Esophagus squamous epithelium (tissue), 5 donors: Measurements from ENCODE around the gene RASGRP1. TPM values are rescaled to one million over a fixed set of nuclear protein-coding genes. Genes with fewer than 3 reads are reported as not detected.
A peak's percentile ranks its signal among the peaks of the same experiment; 100 is the strongest.

Experiments used
- DNase-seq: peaks from one replicate; lab custom pipeline; 2025; lab: John Stamatoyannopoulos, UW
- H3K27ac ChIP-seq, 4 donors: fragments of 200-600 bp; sonication (generic); one replicate each; pipeline ENCODE4 v1.5.1; 2016 to 2019; ENCODE audit warnings: mild to moderate bottlenecking in 1 of 4
- H3K27me3 ChIP-seq, 4 donors: fragments of 200-600 bp; sonication (generic); 1 replicate in 3 of 4; 2 replicates in 1 of 4; pipeline versions ENCODE4 v1.5.1 to v1.6.0; 2017 to 2021; ENCODE audit warnings: antibody characterized with exemption in 1 of 4
- H3K36me3 ChIP-seq, 3 donors: fragments of 200-600 bp; sonication (generic); one replicate each; pipeline ENCODE4 v1.5.1; 2016 to 2019
- H3K4me1 ChIP-seq, 3 donors: fragments of 200-600 bp; sonication (generic); one replicate each; pipeline ENCODE4 v1.5.1; 2017 to 2019
- H3K4me3 ChIP-seq, 4 donors: fragments of 200-600 bp; sonication (generic); 1 replicate in 3 of 4; 2 replicates in 1 of 4; pipeline ENCODE4 v1.5.1; 2016 to 2019; ENCODE audit warnings: mild to moderate bottlenecking in 2 of 4, moderate library complexity in 1 of 4
- H3K9me3 ChIP-seq, 3 donors: fragments of 200-600 bp; sonication (generic); one replicate each; pipeline ENCODE4 v1.5.1; 2016 to 2019
- POLR2A ChIP-seq, 4 donors: fragments of 450-650 bp; IDR thresholded peaks; one replicate each; pipeline ENCODE4 v1.6.1; 2017; ENCODE audit warnings: antibody characterized with exemption in 4 of 4, mild to moderate bottlenecking in 4 of 4, moderate library complexity in 3 of 4
- WGBS, 2 donors: methylation state at CpG; one replicate each; pipeline ENCODE4 v1.1.5; 2018; 5-methylcytosine and 5-hydroxymethylcytosine counted together
- intact Hi-C: fragments of 100-400 bp; cut with DNase I; formaldehyde crosslinking; loops from one replicate; pipeline ENCODE4 v1.15.0; 2022
- total RNA-seq, 4 donors: library from RNA; depleted of rRNA; stranded (reverse); fragments of >200 nt; gene quantifications; one replicate each; pipeline ENCODE4 v1.1.0, GENCODE V29; 2016
- TF ChIP-seq, protein P1 (sequence below), 6 experiments: fragments of 450-650 bp in 4 of 6; fragments of 200-600 bp in 2 of 6; sonication (generic) in 2 of 6; IDR thresholded peaks; one replicate each; pipeline ENCODE4 v1.5.1; 2016 to 2019; ENCODE audit warnings: antibody characterized with exemption in 6 of 6, mild to moderate bottlenecking in 4 of 6, moderate library complexity in 4 of 6
- donor health status: DM: yes; HTN: yes; CAD: no.

Gene RASGRP1
- total RNA-seq, 4 donors from 2014 or later = 9.2 to 16.0 (median 12.2) TPM

DNA sequence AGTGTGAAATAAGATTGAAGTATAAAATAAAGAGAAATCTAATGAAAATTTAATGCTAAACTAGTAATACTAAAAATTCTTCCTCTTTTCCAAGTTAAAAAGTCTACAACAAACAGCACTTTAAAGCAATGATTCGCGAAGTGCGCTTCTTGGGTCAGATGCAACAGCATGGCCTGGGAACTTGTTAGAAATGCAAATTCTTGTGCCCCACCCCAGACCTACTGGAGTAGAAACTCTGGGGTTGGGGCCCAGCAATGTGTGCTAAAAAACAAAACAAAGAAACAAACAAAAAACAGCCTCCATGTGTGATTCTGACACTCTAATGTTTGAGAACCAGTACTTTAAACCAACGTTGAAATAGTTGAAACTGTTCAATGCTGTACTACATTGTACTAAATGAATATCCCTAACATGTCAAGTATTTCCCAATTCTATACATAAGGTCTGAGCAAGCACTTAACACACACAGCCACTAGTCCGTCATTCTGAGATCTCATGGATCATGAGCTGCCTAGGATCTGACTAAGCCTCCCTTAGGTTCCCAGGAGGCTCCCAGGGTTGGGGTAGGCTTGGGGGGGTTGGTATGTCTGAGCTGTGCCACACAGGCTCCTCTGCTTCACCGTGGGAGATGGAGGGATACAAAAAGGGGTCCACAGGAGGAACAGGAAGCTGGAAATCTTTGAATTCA is 6.1 kb downstream of the RASGRP1 start:
- DNase-seq = no peak
- Histone ChIP-seq H3K27ac (no peak overlapping the region), H3K4me1 (peaks cover 2 to 33% (median 3%) of the 10 kb centered on the region in 3 donors), H3K9me3 (no peaks in the 10 kb centered on the region), H3K27me3 (peaks cover 0 to 17% (median 0%) of the 10 kb centered on the region in 4 donors), H3K36me3 (peaks cover 0 to 7% (median 0%) of the 10 kb centered on the region in 3 donors), H3K4me3 (no peak overlapping the region)
- 82 to 86% methylated on average over 6 of the region's 6 CpGs for WGBS, 2 donors
- intact Hi-C loops = no loop called here
- no peak for TF ChIP-seq POLR2A (IDR thresholded peaks at IDR 0.05)
- TF ChIP-seq, protein P1, sequence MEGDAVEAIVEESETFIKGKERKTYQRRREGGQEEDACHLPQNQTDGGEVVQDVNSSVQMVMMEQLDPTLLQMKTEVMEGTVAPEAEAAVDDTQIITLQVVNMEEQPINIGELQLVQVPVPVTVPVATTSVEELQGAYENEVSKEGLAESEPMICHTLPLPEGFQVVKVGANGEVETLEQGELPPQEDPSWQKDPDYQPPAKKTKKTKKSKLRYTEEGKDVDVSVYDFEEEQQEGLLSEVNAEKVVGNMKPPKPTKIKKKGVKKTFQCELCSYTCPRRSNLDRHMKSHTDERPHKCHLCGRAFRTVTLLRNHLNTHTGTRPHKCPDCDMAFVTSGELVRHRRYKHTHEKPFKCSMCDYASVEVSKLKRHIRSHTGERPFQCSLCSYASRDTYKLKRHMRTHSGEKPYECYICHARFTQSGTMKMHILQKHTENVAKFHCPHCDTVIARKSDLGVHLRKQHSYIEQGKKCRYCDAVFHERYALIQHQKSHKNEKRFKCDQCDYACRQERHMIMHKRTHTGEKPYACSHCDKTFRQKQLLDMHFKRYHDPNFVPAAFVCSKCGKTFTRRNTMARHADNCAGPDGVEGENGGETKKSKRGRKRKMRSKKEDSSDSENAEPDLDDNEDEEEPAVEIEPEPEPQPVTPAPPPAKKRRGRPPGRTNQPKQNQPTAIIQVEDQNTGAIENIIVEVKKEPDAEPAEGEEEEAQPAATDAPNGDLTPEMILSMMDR (IDR thresholded peaks at IDR 0.05) = no peak

DNA sequence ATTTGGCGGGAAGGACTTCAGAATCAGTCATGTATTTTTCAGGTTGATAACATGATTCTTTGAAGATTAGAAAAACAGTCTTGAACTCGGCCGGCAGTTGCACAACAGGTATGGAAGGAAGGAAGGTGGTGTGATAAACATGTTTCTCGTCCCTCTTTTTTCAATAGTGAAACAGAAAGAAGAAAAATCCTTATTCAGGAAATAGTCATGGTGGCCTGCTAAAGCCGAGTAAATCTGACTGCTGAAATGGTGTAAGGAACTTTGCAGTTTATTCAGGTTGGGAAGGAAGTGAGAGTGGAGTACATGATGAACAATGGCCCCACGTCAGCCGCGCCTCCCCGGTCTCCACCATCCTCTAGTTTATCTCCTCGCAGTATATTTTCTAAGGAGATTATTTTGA is 6.7 kb downstream of the RASGRP1 start:
- TF ChIP-seq POLR2A (IDR thresholded peaks at IDR 0.05) = peak in 1 of 4 donors; percentile 8
- TF ChIP-seq, protein P1 (IDR thresholded peaks at IDR 0.05) = no peak
- no peak for DNase-seq
- Histone ChIP-seq H3K4me1 (peaks cover 0 to 27% (median 3%) of the 10 kb centered on the region in 3 donors), H3K27ac (no peak overlapping the region), H3K27me3 (peaks cover 0 to 14% (median 0%) of the 10 kb centered on the region in 4 donors), H3K4me3 (no peak overlapping the region), H3K36me3 (peaks cover 0 to 7% (median 0%) of the 10 kb centered on the region in 3 donors), H3K9me3 (no peaks in the 10 kb centered on the region)
- 67 to 73% methylated on average over 10 of the region's 10 CpGs for WGBS, 2 donors
- intact Hi-C loops = no loop called here

DNA sequence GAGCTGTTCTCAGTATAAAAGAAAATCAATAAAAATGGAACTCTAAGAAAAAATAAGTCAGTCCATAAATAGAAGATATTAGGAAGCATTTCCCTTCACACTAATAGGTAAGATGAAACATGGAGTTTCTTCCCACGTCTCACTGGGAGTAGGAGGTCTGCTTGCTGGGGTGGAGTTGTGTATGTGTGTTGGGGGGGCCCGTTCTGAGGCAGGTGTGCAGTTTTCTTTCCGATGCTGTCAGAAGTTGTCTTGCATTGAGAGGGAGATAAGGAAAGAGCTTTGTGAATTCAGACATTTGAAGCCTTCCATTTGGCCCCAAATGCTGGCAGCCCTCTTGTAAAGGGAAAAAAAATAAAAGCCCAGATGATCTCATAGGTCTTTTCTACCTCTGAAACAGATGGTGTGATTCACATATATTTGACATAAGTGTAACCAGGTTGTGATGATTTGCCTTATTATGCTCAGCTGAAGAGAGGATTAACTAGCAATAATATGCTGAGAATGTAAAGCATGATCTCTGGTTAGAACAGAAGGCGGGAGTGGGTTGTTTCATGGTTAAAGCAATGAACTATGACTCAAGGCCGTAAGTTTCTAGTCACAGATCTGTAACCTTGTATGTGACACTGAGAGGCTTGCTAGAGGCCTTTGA is 8.8 kb downstream of the RASGRP1 start:
- TF ChIP-seq POLR2A (IDR thresholded peaks at IDR 0.05) = no peak
- TF ChIP-seq, protein P1 (IDR thresholded peaks at IDR 0.05) = no peak
- intact Hi-C loops = no loop called here
- Histone ChIP-seq H3K27me3 (peaks cover 0 to 9% (median 0%) of the 10 kb centered on the region in 4 donors), H3K4me3 (no peak overlapping the region), H3K4me1 (peaks cover 0 to 12% (median 0%) of the 10 kb centered on the region in 3 donors), H3K9me3 (no peaks in the 10 kb centered on the region), H3K27ac (peak overlapping the region in 1 of 4 donors; percentile 42), H3K36me3 (peaks cover 0 to 7% (median 0%) of the 10 kb centered on the region in 3 donors)
- WGBS, 2 donors = 67 to 75% methylated on average over 5 of the region's 5 CpGs
- DNase-seq = no peak

DNA sequence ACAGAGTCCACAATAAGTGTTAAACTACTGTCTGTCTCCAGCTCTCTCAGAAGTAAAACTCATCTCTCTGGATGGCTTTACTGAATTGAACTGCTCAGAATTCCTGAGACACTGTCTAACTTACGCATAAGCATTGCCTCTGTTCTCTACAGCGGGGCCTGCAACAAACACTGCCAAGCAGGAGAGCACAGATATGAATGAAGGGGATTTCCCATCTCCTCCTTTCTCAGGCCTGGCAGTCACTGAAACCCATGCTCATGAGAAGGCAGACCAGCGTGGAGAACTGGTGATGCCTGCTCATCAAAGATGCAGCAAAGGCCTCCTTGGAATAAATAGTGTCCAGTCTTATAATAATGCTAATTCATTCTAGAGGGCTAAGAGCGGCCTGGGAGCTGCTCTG is 10.3 kb downstream of the RASGRP1 start:
- Histone ChIP-seq H3K4me1 (peaks cover 0 to 4% (median 0%) of the 10 kb centered on the region in 3 donors), H3K9me3 (no peaks in the 10 kb centered on the region), H3K27ac (no peak overlapping the region), H3K27me3 (peaks cover 0 to under 1% (median 0%) of the 10 kb centered on the region in 4 donors), H3K36me3 (peaks cover 0 to 7% (median 0%) of the 10 kb centered on the region in 3 donors), H3K4me3 (no peak overlapping the region)
- intact Hi-C loops = no loop called here
- DNase-seq = no peak
- 39 to 67% methylated on average over 3 of the region's 4 CpGs for WGBS, 2 donors
- no peak for TF ChIP-seq POLR2A (IDR thresholded peaks at IDR 0.05)

DNA sequence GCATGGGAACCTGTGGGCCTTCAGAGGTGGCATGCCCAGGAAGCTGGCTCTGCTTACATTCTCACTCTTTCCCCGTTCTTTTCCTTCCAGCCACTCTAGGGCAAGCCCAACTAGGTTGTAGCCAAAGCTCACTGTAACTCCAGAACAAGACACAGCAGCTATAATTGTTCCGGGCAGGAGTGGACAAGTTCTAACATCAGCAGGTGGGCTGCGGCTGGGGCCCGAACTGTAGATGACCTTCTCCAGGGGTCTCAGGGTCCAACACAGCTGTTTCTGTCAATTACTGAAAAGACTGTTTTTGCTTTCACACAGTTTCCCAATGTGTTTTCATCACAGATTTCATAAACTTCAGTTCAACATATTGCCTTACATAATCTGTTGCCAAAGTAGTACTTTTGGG is 11.5 kb downstream of the RASGRP1 start:
- Histone ChIP-seq H3K4me3 (no peak overlapping the region), H3K36me3 (no peaks in the 10 kb centered on the region), H3K9me3 (no peaks in the 10 kb centered on the region), H3K27ac (no peak overlapping the region), H3K4me1 (peaks cover 0 to 3% (median 0%) of the 10 kb centered on the region in 3 donors), H3K27me3 (peaks cover 0 to 7% (median 0%) of the 10 kb centered on the region in 4 donors)
- TF ChIP-seq, protein P1 (IDR thresholded peaks at IDR 0.05) = no peak
- TF ChIP-seq POLR2A (IDR thresholded peaks at IDR 0.05) = no peak
- DNase-seq = no peak
- intact Hi-C loops = no loop called here
- 49 to 60% methylated on average over 4 of the region's 4 CpGs for WGBS, 2 donors
